Gastrocnemius medialis (tissue), 4 donors: ENCODE data around the gene PLXNA1. TPM values are rescaled to one million over a fixed set of nuclear protein-coding genes. Genes with fewer than 3 reads are reported as not detected.

Experiments used
- ATAC-seq, 2 donors: fragments of 150-250 bp; one replicate each; pipeline ENCODE4 v1.9.1; 2016
- DNase-seq, 2 donors: peaks; one replicate each; pipeline ENCODE4 v3.0.0-alpha.2; 2019
- H3K27ac ChIP-seq, 4 donors: fragments of 200-600 bp; sonication (generic); 1 replicate in 1 of 4; 2 replicates in 3 of 4; pipeline ENCODE4 v1.5.1; 2016 to 2018; ENCODE audit warnings: mild to moderate bottlenecking in 2 of 4, moderate library complexity in 1 of 4
- H3K27me3 ChIP-seq, 3 donors: fragments of 200-600 bp; sonication (generic) in 2 of 3; 1 replicate in 1 of 3; 2 replicates in 2 of 3; pipeline versions ENCODE4 v1.5.1 to v1.6.0; 2016 to 2019; ENCODE audit warnings: mild to moderate bottlenecking in 1 of 3, moderate library complexity in 1 of 3
- H3K36me3 ChIP-seq, 2 donors: fragments of 200-600 bp; sonication (generic) in 1 of 2; one replicate each; pipeline ENCODE4 v1.5.1; 2017 to 2018
- H3K4me1 ChIP-seq, 2 donors: fragments of 200-600 bp; sonication (generic) in 1 of 2; one replicate each; pipeline ENCODE4 v1.5.1; 2016 to 2017; ENCODE audit warnings: mild to moderate bottlenecking in 2 of 2
- H3K4me3 ChIP-seq, 4 donors: fragments of 200-600 bp; sonication (generic) in 3 of 4; 1 replicate in 1 of 4; 2 replicates in 3 of 4; pipeline ENCODE4 v1.5.1; 2016 to 2019; ENCODE audit warnings: mild to moderate bottlenecking in 2 of 4
- H3K9me3 ChIP-seq, 3 donors: fragments of 200-600 bp; sonication (generic) in 2 of 3; 1 replicate in 1 of 3; 2 replicates in 2 of 3; pipeline ENCODE4 v1.5.1; 2016 to 2019
- CTCF ChIP-seq, 5 experiments: fragments of 450-650 bp in 3 of 5; fragments of 200-600 bp in 2 of 5; sonication (generic) in 2 of 5; IDR thresholded peaks in 4 of 5; conservative IDR thresholded peaks in 1 of 5; 1 replicate in 4 of 5; 2 replicates in 1 of 5; pipeline ENCODE4 v1.5.1; 2016 to 2019; ENCODE audit warnings: antibody characterized with exemption in 5 of 5, mild to moderate bottlenecking in 3 of 5, moderate library complexity in 3 of 5
- POLR2A ChIP-seq, 2 donors: fragments of 450-650 bp; IDR thresholded peaks; one replicate each; pipeline ENCODE4 v1.6.1; 2017; ENCODE audit warnings: antibody characterized with exemption in 2 of 2, mild to moderate bottlenecking in 2 of 2, moderate library complexity in 2 of 2
- in situ Hi-C, 4 donors: fragments of 200-750 bp; cut with MboI; loops; one replicate each; pipeline versions ENCODE4 v1.15.0 to v1.8.0; 2017; ENCODE audit warnings: low sequenced_read_pairs in 4 of 4
- intact Hi-C: fragments of 100-400 bp; cut with DNase I; formaldehyde crosslinking; loops from one replicate; pipeline ENCODE4 v1.15.1; 2023; ENCODE audit warnings: low total_unique reads
- total RNA-seq, 4 donors: library from RNA; depleted of rRNA; stranded (reverse); fragments of >200 nt; gene quantifications; one replicate each; pipeline versions ENCODE4 v1.1.0 to v1.2.3, GENCODE V29; 2016

The PLXNA1 gene
- total RNA-seq, 4 donors from 2014 or later: 12.7 to 27.9 (median 19.5) TPM

GRCh38 chr3:126951561-126951960 is 31.4 kb upstream of the PLXNA1 start:
- DNase-seq (no peak), ATAC-seq (no peak)
- intact Hi-C loops (no loop called here), in situ Hi-C loops (loop anchor here in 1 of 4 donors (25.0 kb wide), 1 partner anchor 189 kb away; no protein-coding TSS in a partner anchor)
- Histone ChIP-seq H3K4me1 (peaks cover 9% of the 10 kb centered on the region in 2 donors), H3K27ac (no peak overlapping the region), H3K4me3 (no peak overlapping the region), H3K9me3 (no peaks in the 10 kb centered on the region), H3K27me3 (no peaks in the 10 kb centered on the region), H3K36me3 (no peaks in the 10 kb centered on the region)
- TF ChIP-seq CTCF (IDR thresholded peaks at IDR 0.05 in 4 of 5, conservative IDR thresholded peaks at IDR 0.05 in 1 of 5) (no peak), POLR2A (IDR thresholded peaks at IDR 0.05) (no peak)

- DNase-seq (no peak), ATAC-seq (no peak)
- H3K9me3 ChIP-seq: no peaks in the 10 kb centered on the region
- no peaks in the 10 kb centered on the region for H3K36me3 ChIP-seq
- in situ Hi-C loops: loop anchor here in 1 of 4 donors (25.0 kb wide), 1 partner anchor 190 kb away; no protein-coding TSS in a partner anchor
- H3K27me3 ChIP-seq: no peaks in the 10 kb centered on the region
- TF ChIP-seq CTCF (IDR thresholded peaks at IDR 0.05 in 4 of 5, conservative IDR thresholded peaks at IDR 0.05 in 1 of 5) (no peak), POLR2A (IDR thresholded peaks at IDR 0.05) (no peak)
- peaks cover 9% of the 10 kb centered on the region in 2 donors for H3K4me1 ChIP-seq
- no peak overlapping the region for H3K4me3 ChIP-seq
- intact Hi-C loops: no loop called here
- H3K27ac ChIP-seq: no peak overlapping the region
Observed at GRCh38 chr3:126952261-126952982, 30.5 kb upstream of the PLXNA1 start.

GRCh38 chr3:126952983-126953660 is 29.8 kb upstream of the PLXNA1 start:
- H3K27me3 ChIP-seq: no peaks in the 10 kb centered on the region

GRCh38 chr3:126954141-126954842 is 28.6 kb upstream of the PLXNA1 start:
- no peaks in the 10 kb centered on the region for H3K36me3 ChIP-seq
- in situ Hi-C loops: loop anchor here in 1 of 4 donors (25.0 kb wide), 1 partner anchor 192 kb away; no protein-coding TSS in a partner anchor
- no peak overlapping the region for H3K27ac ChIP-seq
- ATAC-seq (no peak), DNase-seq (no peak)
- peaks cover 0 to under 1% of the 10 kb centered on the region in 2 donors for H3K4me1 ChIP-seq
- no peak overlapping the region for H3K4me3 ChIP-seq
- no peaks in the 10 kb centered on the region for H3K27me3 ChIP-seq
- no peaks in the 10 kb centered on the region for H3K9me3 ChIP-seq
- TF ChIP-seq CTCF (IDR thresholded peaks at IDR 0.05 in 4 of 5, conservative IDR thresholded peaks at IDR 0.05 in 1 of 5) (no peak), POLR2A (IDR thresholded peaks at IDR 0.05) (no peak)
- intact Hi-C loops: no loop called here

More at GRCh38 chr3:126952983-126953660, 29.8 kb upstream of the PLXNA1 start:
- Histone ChIP-seq H3K9me3 (no peaks in the 10 kb centered on the region), H3K4me3 (no peak overlapping the region), H3K27ac (no peak overlapping the region), H3K36me3 (no peaks in the 10 kb centered on the region), H3K4me1 (peaks cover 9% of the 10 kb centered on the region in 2 donors)
- ATAC-seq (no peak), DNase-seq (no peak)
- TF ChIP-seq CTCF (IDR thresholded peaks at IDR 0.05 in 4 of 5, conservative IDR thresholded peaks at IDR 0.05 in 1 of 5) (no peak), POLR2A (IDR thresholded peaks at IDR 0.05) (no peak)
- intact Hi-C loops (no loop called here), in situ Hi-C loops (loop anchor here in 1 of 4 donors (25.0 kb wide), 1 partner anchor 191 kb away; no protein-coding TSS in a partner anchor)
